Adrenal gland (tissue), 12 donors: ENCODE data around the gene EYA4. TPM values are rescaled to one million over a fixed set of nuclear protein-coding genes. Genes with fewer than 3 reads are reported as not detected.

Source experiments
- DNase-seq, 7 donors: peaks; one replicate each; pipeline ENCODE4 v3.0.0-alpha.2; 2019 to 2020
- H3K27ac ChIP-seq, 5 donors: fragments of 200-600 bp; sonication (generic) in 4 of 5; 1 replicate in 3 of 5; 2 replicates in 2 of 5; pipeline versions ENCODE4 v1.5.1 to v1.8.0; 2016 to 2020; ENCODE audit warnings: mild to moderate bottlenecking in 1 of 5
- H3K27me3 ChIP-seq: fragments of 200-600 bp; 2 replicates; pipeline ENCODE4 v1.8.0; 2021
- H3K36me3 ChIP-seq, 2 donors: fragments of 200-600 bp; replicated peaks in 1 of 2; 1 replicate in 1 of 2; 2 replicates in 1 of 2; pipeline versions ENCODE4 v1.5.1 to v1.8.0; 2018 to 2022
- H3K4me1 ChIP-seq, 2 donors: fragments of 200-600 bp; replicated peaks in 1 of 2; 1 replicate in 1 of 2; 2 replicates in 1 of 2; pipeline versions ENCODE4 v1.5.1 to v1.8.0; 2018 to 2021
- H3K4me3 ChIP-seq, 4 donors: fragments of 200-600 bp; sonication (generic) in 3 of 4; one replicate each; pipeline ENCODE4 v1.5.1; 2016 to 2018
- H3K9me3 ChIP-seq, 3 donors: fragments of 200-600 bp; sonication (generic) in 1 of 3; replicated peaks in 1 of 3; 1 replicate in 2 of 3; 2 replicates in 1 of 3; pipeline versions ENCODE4 v1.5.1 to v1.8.0; 2016 to 2021
- CTCF ChIP-seq, 6 experiments: fragments of 450-650 bp in 4 of 6; fragments of 200-600 bp in 2 of 6; sonication (generic) in 1 of 6; IDR thresholded peaks; 1 replicate in 5 of 6; 2 replicates in 1 of 6; pipeline versions ENCODE4 v1.5.1 to v1.8.0; 2016 to 2021; ENCODE audit warnings: antibody characterized with exemption in 6 of 6, mild to moderate bottlenecking in 2 of 6, moderate library complexity in 1 of 6
- POLR2A ChIP-seq, 2 donors: fragments of 450-650 bp; IDR thresholded peaks; one replicate each; pipeline ENCODE4 v1.6.1; 2017; ENCODE audit warnings: antibody characterized with exemption in 2 of 2, mild to moderate bottlenecking in 2 of 2, moderate library complexity in 1 of 2
- WGBS, 4 donors: extraction: QIAGEN DNeasy Blood & Tissue Kit in 2 of 4; methylation state at CpG; one replicate each; pipeline versions ENCODE4 v1.1.5 to v1.1.7; 2013 to 2017; 5-methylcytosine and 5-hydroxymethylcytosine counted together
- intact Hi-C, 2 donors: fragments of 100-400 bp; cut with DNase I; formaldehyde crosslinking; loops; one replicate each; pipeline versions ENCODE4 v1.14.1 to v1.15.0; 2022 to 2023
- polyA plus RNA-seq, 3 donors: library from polyadenylated mRNA; stranded (reverse); fragments of 200-250 nt in 2 of 3; fragments of 350-450 nt in 1 of 3; fragmentation: Illumina TruSeq in 1 of 3; extraction: RNeasy Lipid Tissue Mini Kit (QIAGEN cat#74804) in 1 of 3; gene quantifications; one replicate each; pipeline ENCODE4 v1.2.3, GENCODE V29; 2013 to 2014
- total RNA-seq, 9 donors: library from RNA; depleted of rRNA in 4 of 9; stranded (reverse); fragments of >200 nt in 4 of 9; fragments of 120-200 nt in 1 of 9; fragmentation: NEBNext Ultra II Directional in 1 of 9; extraction: Animal tissue kit (Norgen Biotek cat#: 25700) in 1 of 9; gene quantifications; one replicate each; pipeline versions ENCODE4 v1.1.0 to v1.2.4, GENCODE V29; 2013 to 2023
- donor health status: healthy with polysubstance abuse.
- donor health status: Bipolar disorder and iron deficiency.
- donor health status: DM: yes; HTN: yes; CAD: no.
- donor health status: DM: no; HTN: no; CAD: no.
- donor health status: DM: no; HTN: no; CAD: no.
- donor health status: DM: yes; HTN: yes; CAD: no.

EYA4 gene
- total and polyA plus RNA-seq, 12 donors, result 0.17 to 6.3 (median 1.6) TPM

- intact Hi-C loops, result no loop called here
- Histone ChIP-seq H3K27ac (no peak overlapping the region), H3K9me3 (no peaks in the 10 kb centered on the region), H3K4me3 (no peak overlapping the region), H3K4me1 (no peaks in the 10 kb centered on the region), H3K36me3 (no peaks in the 10 kb centered on the region), H3K27me3 (peaks cover 6% of the 10 kb centered on the region)
- 86 to 88% (median 87%) methylated on average over 2 of the region's 2 CpGs for WGBS, 4 donors
- DNase-seq, result no peak
- TF ChIP-seq POLR2A (IDR thresholded peaks at IDR 0.05) (no peak), CTCF (IDR thresholded peaks at IDR 0.05) (no peak)
Measured at GRCh38 chr6:133251688-133252087, 10.5 kb downstream of the EYA4 start.

- Histone ChIP-seq H3K27me3 (peaks cover 4% of the 10 kb centered on the region), H3K27ac (no peak overlapping the region), H3K36me3 (no peaks in the 10 kb centered on the region), H3K9me3 (no peaks in the 10 kb centered on the region), H3K4me1 (no peaks in the 10 kb centered on the region), H3K4me3 (no peak overlapping the region)
- DNase-seq, result no peak
- 47 to 73% (median 58%) methylated on average over 3 of the region's 3 CpGs for WGBS, 4 donors
- TF ChIP-seq POLR2A (IDR thresholded peaks at IDR 0.05) (no peak), CTCF (IDR thresholded peaks at IDR 0.05) (no peak)
- intact Hi-C loops, result no loop called here
Measured at GRCh38 chr6:133254552-133255228, 13.5 kb downstream of the EYA4 start.

- 38 to 72% (median 41%) methylated on average over 5 of the region's 5 CpGs for WGBS, 4 donors
- DNase-seq, result no peak
Measured at GRCh38 chr6:133257545-133258105, 16.5 kb downstream of the EYA4 start.

GRCh38 chr6:133259561-133259960 lies 18.4 kb downstream of the EYA4 start:
- Histone ChIP-seq H3K36me3 (no peaks in the 10 kb centered on the region), H3K27ac (no peak overlapping the region), H3K27me3 (no peaks in the 10 kb centered on the region), H3K9me3 (no peaks in the 10 kb centered on the region), H3K4me3 (no peak overlapping the region), H3K4me1 (no peaks in the 10 kb centered on the region)
- no peak for DNase-seq
- no peak for TF ChIP-seq CTCF (IDR thresholded peaks at IDR 0.05)
- TF ChIP-seq POLR2A (IDR thresholded peaks at IDR 0.05), result no peak
- intact Hi-C loops, result no loop called here

More at GRCh38 chr6:133257545-133258105, 16.5 kb downstream of the EYA4 start:
- H3K36me3 ChIP-seq, result no peaks in the 10 kb centered on the region
- H3K9me3 ChIP-seq, result no peaks in the 10 kb centered on the region
- H3K4me1 ChIP-seq, result no peaks in the 10 kb centered on the region
- no peaks in the 10 kb centered on the region for H3K27me3 ChIP-seq
- H3K4me3 ChIP-seq, result no peak overlapping the region
- TF ChIP-seq POLR2A (IDR thresholded peaks at IDR 0.05) (no peak), CTCF (IDR thresholded peaks at IDR 0.05) (no peak)
- intact Hi-C loops, result no loop called here
- no peak overlapping the region for H3K27ac ChIP-seq
